Epidermal melanocyte (primary cell): ENCODE results near the gene ARID1B.
"Not testable (repeated sequence)": the region's sequence is repeated elsewhere in the genome, so short reads cannot be mapped to it uniquely, and the experiment has no call there.

Source experiments
- DNase-seq: peaks from one replicate; pipeline ENCODE4 v3.0.0; 2011; ENCODE audit warnings: low spot score; ENCODE audit not compliant: insufficient read length

ARID1B gene

DNA sequence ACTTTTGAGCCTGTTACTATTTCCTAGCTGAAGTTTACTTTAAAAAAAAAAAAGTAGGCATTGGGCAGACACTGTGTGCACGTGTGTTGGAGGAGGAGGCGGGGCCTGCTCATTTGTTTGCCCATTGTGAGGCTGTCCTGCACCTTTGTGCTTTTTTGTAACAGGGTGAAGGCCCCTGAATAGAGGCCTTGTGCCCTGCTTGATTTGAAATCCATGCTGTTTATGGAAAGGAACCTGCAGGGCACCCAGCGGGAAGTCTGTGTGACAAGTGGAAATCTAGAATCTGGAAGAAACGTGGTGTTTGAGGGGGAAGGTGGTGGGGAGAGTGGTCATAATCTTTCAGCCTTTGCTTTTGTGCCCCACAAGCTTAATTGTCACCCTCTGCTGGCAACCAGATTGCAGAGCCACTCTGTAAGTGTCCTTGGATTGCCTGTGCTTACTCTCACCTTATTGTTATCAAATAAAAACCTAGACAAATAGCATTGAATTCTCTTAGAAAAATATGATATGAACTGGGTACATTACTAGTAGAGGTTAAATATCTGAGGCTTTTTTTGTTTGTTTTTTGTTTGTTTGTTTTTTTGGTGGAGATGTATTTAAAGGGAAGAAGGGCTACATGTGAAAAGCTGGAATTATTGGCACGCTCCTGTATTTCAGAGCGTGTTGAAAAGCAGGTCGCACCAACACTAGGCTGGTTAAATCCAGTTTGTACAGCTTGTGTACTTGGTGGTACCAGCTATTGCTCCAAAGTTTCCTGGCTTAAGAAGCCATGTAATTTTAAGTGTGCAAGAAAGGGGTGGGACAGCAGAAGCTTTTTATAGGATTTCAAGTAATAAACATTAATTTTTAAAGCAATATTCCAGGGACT is 156.3 kb downstream of the ARID1B start:
- no peak for DNase-seq

DNA sequence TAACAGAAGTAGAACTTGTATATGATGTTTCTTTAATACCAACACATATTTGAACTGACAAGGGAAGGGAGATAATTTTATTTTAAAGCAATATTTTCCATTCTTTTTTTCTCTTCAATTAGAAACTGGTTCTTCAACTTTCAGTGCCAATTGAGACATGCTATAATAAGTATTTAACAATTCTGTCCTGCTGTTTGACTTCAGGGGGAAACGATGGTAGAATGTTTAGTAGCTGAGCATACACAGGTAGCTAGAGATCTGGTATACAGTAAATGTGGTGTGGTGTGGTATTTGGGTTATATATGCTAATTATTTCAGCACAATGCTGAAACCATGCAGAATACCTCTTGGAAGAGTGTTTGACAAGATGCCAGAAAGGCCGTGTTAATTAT is 156.9 kb downstream of the ARID1B start:
- no peak for DNase-seq

DNA sequence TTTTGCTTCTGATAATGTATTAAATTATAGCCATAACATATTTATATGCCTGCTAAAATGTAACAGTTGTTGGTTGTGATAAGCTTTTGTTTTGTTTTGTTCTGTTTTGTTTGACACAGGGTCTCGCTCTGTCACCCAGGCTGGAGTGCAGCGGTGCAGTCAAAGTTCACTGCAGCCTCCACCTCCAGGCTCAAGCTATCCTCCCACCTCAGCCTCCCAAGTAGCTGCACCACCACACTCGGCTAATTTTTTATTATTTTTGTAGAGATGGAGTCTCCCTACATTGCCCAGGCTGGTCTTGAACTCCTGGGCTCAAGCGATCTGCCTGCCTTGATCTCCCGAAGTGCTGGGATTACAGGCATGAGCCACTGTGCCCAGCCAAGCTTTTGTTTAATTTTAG is 157.8 kb downstream of the ARID1B start:
- DNase-seq, result no peak

DNA sequence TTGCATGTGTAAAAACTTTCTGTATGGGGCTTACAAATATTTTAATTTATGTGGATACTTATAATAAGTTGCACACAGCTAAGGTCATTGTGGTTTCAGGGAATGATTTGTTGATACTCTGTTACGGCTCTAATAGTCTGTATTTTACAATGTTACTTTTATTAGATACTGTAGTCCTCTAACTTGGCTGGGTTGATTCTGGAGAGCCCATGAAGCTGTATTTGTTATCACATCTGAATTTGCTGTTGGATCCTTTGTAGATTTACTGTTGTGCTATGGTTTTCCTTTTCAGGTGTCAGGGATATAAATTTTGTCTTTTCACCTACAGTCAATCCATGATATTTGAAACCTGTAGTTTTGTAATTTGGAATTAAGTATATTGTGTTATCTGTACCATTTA is 161.0 kb downstream of the ARID1B start:
- DNase-seq, result no peak

DNA sequence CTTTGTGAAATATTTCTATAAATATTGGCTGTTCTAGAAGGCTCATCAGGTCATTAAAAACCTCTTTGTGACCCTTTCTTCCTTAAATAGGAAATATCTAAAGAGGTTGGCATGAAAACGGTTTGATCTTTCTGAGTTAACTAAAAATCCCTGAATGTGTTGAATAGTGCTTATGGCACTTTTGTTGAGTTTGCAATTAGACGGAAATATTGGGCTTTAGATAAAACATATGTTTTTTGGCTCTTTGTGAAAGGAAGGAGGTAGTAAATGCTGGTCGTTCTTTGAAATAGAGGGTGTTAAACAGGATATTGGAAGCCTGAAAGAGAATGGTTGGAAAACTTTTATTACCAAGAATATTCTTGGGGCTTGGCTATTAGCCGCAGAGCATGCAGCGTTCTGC is 163.0 kb downstream of the ARID1B start:
- no peak for DNase-seq

DNA sequence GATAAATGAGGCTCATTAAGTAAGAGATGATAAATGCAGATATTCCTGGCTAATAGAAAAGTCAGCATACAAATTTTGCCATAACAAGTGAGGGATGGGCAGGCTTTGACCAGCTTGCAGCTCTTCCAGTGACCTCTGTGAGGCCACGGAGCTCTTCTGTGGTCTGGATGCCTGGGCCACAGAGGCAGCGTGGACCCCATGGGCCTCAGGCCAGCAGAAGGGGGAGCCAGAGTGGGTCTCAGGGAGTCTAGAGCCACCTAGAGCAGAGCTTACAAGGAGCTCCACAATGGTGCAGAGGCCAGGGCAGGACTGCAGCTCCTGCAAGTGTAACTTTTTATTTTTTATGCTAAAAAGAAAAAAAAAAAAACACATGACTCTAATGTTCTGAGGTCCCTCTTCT is 165.1 kb downstream of the ARID1B start:
- no peak for DNase-seq

DNA sequence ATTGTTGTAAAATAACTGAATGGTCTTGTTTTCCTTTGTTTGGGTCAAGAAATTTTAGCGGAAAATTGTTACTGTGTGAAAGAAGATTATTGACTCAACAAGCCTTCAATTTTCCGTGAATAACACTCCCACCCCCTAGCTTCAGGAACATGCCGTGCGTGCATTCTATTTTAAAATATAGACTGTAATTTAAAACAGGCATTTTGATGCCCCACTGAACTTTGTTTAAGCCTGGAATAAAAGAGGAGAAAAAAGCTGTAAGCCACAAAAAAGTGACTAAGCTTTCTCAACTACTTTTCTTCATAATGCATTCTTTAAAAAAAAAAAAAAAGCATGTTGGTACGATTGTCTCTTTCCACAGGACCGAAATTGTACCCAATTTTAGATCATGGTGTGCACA is 166.0 kb downstream of the ARID1B start:
- DNase-seq, result no peak

DNA sequence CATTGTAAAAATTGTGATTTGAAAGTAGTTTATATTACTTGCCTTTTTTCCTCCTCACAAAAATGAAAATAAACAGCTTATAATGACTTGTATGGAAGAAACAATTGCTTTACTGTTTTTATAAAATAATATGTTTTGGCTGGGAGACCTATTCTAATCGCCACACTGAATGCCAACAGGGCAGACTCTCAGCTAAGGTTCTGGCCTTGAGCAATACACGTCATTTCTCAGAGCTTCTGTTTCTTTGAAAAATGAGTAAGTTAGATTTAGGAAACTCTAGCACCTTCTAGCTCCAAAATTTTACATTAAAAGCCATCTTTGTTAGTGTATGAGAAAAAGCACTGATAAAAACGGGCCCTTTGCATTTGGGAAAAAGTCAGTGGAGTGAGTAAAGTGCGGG is 166.6 kb downstream of the ARID1B start:
- no peak for DNase-seq

DNA sequence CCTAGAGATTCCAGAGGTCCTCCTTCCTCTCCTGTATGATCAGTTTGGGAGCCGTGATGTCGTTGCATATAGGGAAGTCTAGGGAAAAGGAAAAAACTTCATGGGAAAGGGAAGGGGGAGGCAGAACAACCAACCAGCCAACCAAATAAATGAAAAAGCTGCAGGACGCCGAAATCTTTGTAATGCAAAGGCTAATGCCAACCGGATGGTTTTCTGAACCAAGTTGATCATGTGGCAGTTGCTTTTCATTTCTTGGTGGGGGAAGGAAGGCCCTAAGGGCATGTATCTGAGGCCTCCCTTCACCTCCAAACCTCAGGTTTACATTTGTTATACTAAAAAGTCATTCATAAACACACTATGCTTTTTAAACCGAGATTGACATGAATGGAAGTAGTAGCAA is 167.2 kb downstream of the ARID1B start:
- no peak for DNase-seq

DNA sequence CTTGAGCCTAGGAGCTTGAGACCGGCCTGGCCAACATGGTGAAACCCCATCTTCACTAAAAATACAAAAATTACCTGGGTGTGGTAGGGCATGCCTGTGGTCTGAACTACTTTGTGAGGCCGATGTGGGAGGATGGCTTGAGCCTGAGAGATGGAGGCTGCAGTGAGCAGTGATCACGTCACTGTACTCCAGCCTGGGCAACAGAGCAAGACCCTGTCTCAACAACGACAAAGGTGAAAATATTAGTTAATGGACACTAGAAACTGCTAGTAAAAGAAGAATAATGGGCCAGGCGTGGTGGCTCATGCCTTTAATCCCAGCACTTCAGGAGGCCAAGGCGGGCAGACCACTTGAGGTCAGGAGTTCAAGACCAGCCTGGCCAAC is 168.6 kb downstream of the ARID1B start:
- DNase-seq, result not testable (repeated sequence)

DNA sequence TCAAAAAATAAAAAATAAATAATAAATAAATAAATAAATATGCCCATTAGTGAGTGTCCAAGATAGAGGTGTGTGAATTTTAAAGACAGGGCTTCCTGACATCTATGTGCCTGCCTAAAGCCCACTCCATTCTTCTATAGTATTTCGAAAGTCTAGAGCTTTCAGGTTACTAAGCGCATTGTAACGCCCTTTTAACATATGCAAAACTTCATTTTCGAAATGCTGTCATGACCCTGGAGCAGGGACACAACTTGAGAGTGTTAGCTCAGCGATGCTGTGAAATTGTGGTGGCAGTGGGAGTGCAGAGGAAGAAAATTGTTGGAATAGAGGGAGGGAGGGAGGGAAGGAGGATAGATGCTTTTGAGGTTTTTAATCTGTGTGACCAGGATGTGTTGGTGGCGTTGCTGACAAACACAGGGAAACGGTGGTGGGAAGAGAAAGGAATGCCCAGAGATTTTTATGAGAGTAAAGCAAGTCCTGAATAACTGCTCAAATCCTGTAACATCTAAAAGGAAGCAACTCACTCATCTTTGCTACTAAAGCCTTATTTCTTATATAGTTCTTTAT is 169.3 kb downstream of the ARID1B start:
- no peak for DNase-seq

DNA sequence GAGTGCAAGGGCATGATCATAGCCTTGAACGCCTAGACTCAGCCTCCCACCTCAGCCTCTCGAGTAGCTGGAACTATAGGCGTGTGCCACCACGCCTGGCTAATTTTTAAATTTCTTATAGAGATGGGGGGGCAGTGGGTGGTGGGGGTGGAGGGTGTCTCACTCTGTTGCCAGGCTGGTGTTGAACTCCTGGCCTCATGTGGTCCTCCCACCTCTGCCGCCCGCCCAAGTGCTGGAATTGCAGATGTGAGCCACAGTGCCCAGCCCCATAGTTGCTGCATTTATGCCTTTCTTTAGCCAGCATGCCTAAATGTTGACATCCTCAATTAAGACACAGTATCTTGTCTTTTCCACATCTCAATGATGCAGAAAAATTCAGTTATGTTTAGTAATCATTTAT is 171.1 kb downstream of the ARID1B start:
- DNase-seq, result no peak

DNA sequence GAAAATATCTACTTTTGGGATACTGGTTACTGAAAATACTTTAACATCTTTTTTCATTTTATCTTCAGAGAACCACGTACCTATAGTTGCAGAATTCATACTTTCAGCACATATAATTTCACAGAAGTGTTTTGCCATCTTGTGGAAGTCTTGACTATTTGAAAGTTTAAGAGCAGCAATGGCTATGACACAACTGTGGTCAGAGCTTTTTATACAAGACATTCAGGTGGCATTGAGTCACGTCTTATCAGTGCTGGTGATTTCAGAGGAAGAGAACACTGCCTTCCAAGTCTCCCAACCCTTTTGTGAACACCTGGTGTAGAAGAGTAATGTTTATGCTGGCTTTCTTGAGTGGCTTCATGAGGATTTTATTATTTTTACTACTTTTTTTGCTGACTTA is 171.6 kb downstream of the ARID1B start:
- no peak for DNase-seq

DNA sequence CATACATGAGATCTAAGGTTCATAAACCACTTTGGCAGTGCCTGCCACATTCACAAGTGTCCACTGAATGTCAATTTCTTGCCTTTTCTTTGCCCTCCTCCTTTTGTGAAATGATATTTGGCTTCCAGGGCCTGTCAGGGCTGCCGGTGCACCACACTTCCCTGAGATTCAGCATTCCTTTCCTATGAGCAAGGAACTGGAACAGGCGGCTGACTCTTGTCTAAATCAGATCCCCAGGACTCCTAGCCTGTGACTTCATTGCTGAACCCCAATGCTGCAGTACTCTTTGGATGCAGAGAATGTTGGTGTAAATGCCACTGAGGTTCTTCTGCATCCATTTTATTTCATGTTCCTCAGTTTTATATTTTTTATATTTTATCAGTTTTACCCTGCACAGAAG is 172.2 kb downstream of the ARID1B start:
- DNase-seq, result no peak

DNA sequence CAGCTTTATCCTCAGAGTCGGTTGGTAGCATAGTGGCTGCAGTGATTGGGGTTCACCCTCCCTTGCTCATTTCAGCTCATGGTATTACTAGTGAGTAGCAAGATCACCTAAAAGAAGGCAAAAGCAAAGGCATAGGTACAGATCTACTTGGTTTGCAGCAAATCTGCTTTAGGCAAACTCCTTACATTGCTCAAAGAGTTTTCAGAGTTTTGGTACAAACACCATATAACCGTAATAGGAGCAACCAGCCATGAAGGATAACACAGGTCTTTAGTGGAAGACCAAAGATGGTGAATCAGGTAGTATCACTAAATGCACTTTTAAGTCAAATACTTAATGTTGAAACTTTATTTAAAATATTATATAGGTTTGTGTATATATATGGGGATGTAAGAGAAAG is 172.9 kb downstream of the ARID1B start:
- DNase-seq, result no peak

DNA sequence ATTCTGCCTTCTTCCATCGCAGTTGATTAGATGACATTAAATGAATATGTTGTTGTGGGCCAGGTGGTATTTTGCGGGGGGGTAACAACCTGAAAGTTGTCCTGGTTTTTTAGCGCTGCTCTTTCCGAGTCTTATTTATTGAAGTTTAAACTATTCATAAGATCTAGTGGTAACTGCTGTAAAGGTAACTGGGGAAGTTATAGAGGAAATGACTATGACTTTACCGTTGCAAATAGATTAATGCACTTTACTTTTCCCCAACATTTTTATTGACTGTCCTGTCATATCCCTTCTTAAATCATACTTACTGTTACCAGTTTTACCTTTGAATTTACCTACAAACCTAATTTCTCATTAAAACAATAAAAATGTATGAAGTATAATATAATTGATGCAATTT is 173.4 kb downstream of the ARID1B start:
- DNase-seq, result no peak

DNA sequence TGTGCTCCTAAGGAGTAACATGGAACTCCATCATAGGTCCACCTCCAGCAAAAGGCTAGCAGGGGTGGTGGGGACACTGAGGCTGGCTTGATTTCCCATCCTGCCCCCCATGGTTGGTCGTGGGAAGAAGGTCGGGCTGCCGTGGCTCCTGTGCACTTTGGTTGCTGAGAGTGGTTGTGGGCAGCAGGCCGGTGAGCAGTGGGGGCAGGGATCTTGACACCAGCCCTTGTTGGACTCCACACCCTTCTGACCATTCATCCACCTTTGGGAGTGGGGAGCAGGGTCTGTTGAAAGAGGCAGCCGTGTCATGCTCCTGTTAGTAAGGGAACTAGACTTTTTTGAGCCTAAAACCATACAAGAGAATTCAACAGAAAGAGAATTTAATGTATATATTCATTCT is 175.2 kb downstream of the ARID1B start:
- no peak for DNase-seq

DNA sequence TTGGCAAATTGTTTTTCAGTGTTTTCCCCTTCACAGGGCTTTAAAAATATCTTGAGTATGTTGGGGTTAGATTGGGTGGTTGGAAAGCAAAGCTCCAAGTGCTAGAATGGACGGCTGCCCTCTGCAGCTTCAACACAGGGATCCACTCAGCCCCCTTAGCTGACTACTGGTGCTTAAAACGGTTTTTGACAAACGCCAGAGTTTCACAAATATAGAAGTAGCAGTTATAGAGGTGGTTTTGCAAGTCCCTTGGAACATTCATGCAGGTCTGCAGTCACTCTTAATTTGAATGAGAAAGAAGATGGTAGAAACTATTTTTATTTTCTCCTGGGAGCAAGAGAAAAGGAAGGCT is 175.9 kb downstream of the ARID1B start:
- DNase-seq, result no peak

DNA sequence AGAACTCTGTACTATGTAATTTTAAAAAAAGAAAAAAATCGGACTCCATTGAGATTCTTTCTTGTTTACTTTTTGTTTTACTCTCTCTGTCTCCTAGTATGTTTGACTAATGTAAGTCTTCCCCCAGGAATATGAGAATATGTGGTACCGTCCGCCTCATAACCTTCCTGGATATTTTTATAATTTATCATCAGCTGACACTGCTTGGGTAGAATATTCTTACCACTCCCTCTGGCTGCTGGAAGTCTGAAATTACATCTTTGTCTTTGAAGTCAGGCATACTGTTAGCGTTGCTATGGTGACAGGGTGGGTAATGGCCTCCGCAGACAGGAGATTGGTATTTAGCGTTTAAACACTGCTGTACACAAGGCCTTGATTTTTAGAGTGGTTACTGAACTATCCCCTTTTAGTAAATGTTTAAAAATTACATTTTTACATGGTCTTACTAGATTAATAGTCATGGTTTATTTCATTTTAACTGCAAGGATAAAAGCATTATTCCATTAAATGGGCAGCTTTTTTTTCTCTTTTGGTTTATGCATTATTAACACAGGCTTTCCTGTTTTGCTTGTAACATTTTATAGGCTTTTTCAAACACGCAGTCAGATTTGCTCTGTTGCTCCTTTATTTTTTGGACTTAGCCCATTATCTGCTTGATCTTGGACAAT is 176.4 kb downstream of the ARID1B start:
- DNase-seq, result peak; percentile 83

DNA sequence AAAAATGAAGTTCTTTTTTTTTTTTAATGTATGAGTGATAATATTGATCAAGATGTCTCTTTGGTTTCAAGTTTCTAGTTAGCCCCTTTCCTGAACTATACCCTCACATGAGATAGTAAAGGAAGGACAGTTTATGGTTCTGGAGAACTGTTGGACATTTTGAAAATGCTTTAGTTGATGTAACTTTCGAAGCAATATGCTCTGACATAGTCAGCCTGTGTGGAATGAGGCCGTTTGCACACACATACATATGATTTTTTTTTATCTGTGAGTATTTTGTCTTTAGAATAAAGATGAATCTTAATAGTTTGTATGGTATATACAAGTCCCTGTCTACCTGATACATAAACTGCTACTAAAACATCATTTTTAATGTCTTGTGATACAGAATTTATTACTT is 177.0 kb downstream of the ARID1B start:
- DNase-seq, result no peak

DNA sequence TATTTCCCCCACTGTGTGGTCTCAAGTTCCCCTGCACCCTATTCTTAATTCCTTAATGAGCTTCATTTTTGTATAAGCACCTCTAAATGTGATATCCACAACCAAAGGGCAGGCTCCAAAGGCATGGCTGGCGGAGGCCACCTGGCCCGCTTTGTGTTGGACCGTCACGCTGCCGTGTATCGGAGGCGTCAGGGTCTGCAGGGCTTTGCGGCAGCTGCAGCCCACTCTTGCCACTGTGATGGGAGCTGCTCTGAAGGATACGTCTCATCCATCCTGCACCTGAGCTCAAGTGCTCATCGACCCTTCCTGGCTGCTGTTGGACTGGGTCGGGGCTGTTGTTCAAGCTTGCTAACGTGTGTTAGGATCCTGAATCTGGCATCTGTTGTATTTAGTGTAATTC is 177.6 kb downstream of the ARID1B start:
- no peak for DNase-seq

DNA sequence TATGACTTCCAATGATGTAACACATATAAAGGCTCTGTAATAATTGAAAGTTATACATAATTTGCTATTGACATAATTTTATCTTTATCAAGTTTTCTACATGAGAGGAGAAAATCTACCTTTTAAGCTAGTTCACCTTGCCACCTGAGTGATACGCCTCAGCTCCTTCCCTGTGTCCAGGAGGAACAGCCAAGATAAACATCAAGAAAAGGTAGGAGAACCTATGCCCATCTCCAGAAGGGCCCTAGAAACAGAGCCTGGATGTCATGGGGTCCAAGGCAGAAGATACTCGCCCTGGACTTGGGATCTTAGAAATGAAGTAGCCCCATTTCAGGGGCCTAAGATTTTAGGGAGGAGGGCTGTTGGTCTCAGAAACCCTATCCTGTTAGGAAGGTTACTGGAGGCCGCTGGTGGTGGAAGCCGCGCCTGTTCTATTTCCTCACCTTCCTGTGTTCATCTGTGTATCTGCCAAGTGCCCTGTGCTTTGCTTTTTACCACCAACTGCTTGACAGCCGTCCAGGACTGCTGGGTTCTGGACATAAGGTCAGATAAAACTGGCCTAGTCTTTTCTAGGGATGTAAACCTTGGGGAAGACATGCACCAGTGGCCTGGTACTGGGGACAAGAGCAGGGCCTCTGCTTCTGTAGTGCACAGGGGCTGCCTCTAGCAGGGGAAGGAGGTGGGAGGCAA is 178.5 kb downstream of the ARID1B start:
- DNase-seq, result no peak
